ENCODE measurements around the gene ANO1. TPM values are rescaled to one million over a fixed set of nuclear protein-coding genes. Genes with fewer than 3 reads are reported as not detected.

ANO1 gene
- total and polyA plus RNA-seq, 11 donors: 4.2 to 17.8 (median 9.4) TPM

DNA sequence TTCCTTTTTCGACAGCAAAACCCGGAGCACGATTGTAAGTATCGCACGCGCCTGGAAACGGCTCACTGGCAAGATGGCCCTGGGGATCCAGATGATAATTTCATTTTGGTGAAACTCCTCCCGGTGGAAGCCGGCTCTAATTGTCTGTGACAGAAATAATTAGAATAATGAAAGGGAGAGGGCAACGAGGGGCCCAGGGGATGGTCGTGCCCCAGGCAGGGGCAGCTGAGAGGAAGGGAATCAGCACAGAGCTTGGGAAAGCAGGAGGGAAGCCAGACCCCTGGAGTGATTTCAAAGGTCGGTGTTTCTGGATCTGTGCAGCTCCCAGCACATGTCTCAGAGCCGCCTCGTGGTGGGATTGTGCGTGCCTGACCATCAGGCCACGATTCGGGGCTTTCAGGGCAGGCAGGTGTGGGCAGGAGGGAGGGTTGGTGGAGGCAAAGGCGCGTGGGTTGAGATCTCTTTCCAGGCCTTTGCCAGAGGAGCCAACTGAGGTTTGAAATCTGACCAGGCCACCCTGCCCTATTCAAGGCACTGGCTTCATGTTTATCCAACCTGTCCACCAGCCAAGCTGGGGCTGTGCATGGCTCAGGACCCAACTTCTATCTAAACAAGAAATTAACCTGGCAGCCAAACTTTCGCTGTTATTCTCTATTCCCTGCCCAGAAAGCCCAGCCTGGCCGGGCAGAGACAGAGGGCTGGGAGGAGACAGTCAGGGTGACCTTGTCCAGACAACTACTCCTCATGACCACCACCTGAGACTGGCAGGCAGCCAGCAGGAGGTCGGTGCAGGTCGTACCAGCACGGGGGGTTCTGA lies 27.8 kb downstream of the ANO1 start:
- Histone ChIP-seq H3K9me3 (no peaks in the 10 kb centered on the region), H3K4me3 (no peak overlapping the region), H3K4me1 (peaks cover 0 to 12% (median 2%) of the 10 kb centered on the region in 12 donors), H3K36me3 (peaks cover 0 to 23% (median 0%) of the 10 kb centered on the region in 9 donors), H3K27me3 (no peaks in the 10 kb centered on the region), H3K27ac (peak overlapping the region in 3 of 12 donors; percentile 20 to 74 (median 31))
- intact Hi-C loops (cut with DNase I): no loop called here
- DNase-seq: peak in 1 of 5 donors; percentile 35
- ATAC-seq: no peak
- TF ChIP-seq POLR2A (IDR thresholded peaks at IDR 0.05) (no peak), CTCF (IDR thresholded peaks at IDR 0.05) (no peak)
- WGBS, 4 donors: 77 to 86% (median 78%) methylated on average over 21 to 24 of the region's 24 CpGs

DNA sequence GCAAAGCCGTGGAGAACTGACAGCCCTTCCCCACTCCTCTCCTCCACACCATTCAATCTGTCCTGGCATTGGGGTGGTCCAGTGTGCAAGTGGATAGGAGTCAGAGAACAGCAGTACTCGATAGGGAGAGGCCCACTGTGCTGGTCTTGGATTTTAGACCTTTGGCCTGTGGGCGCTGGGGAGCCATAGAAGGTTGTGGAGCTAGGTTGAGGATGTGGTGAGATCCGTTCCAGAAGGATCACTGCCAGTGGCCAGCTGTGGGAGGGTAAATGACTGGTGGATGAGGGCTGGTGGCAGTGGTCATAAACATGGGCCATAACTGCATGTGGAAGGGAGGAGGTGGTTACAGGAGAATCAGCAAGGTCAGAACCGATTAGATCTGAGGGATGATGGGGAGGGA lies 28.6 kb downstream of the ANO1 start:
- TF ChIP-seq CTCF (IDR thresholded peaks at IDR 0.05) (no peak), POLR2A (IDR thresholded peaks at IDR 0.05) (no peak)

DNA sequence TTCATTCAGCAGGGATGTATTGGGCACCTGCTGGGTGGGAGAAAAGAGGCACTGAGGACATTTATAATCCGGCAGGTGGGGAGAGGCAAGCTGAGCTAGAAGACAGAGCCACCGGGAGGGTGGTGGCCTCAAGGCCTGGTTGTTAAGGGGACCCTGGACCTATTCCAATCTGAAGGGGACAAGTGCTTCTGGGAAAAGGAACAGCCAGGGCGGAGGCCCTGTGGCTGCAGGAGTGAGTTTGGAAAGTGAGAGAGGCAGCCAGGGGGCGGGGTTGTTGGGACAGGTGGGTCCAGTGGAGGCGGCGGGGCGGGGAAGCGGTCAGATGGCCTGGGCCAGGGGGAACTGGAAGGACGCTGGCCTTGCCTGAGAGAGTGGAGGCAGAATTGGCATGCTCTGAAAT lies 29.1 kb downstream of the ANO1 start:
- 66 to 91% (median 82%) methylated on average over 7 to 9 of the region's 9 CpGs for WGBS, 4 donors
- Histone ChIP-seq H3K36me3 (peaks cover 0 to 22% (median 0%) of the 10 kb centered on the region in 9 donors), H3K27me3 (no peaks in the 10 kb centered on the region), H3K9me3 (no peaks in the 10 kb centered on the region), H3K4me3 (no peak overlapping the region), H3K27ac (peak overlapping the region in 2 of 12 donors; percentile 45 to 74), H3K4me1 (peaks cover 0 to 24% (median 11%) of the 10 kb centered on the region in 12 donors)
- DNase-seq: no peak
- no peak for ATAC-seq
- intact Hi-C loops (cut with DNase I): no loop called here
- TF ChIP-seq CTCF (IDR thresholded peaks at IDR 0.05): no peak
- no peak for TF ChIP-seq POLR2A (IDR thresholded peaks at IDR 0.05)

More for the DNA sequence above, 28.6 kb downstream of the ANO1 start:
- Histone ChIP-seq H3K9me3 (no peaks in the 10 kb centered on the region), H3K27me3 (no peaks in the 10 kb centered on the region), H3K36me3 (peaks cover 0 to 23% (median 0%) of the 10 kb centered on the region in 9 donors), H3K4me3 (no peak overlapping the region), H3K4me1 (peaks cover 0 to 20% (median 7%) of the 10 kb centered on the region in 12 donors), H3K27ac (peak overlapping the region in 2 of 12 donors; percentile 31 to 74)
- ATAC-seq (no peak), DNase-seq (no peak)
- WGBS, 4 donors: 86 to 94% (median 90%) methylated on average over 5 of the region's 5 CpGs
- intact Hi-C loops (cut with DNase I): no loop called here

DNA sequence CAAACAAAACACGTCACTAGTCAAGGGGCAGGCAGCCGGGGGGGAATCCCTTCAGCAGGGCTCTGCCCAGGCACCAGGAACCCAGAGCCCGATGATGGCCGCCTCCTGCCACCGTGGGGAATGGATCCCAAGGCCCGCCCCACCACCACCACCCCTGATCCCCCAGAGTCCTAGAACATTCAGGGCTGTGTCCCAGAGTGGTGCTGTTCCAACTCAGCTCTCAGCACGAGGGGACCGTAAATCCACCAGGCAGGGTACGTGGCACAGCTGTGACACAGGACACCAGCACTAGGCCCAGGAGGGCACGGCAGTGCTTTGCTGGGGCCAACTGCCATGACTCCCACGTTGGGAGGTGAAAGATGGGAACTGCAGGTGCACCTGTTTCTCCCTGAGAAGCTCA lies 29.6 kb downstream of the ANO1 start:
- no peak for DNase-seq
- 80 to 84% (median 81%) methylated on average over 5 to 11 of the region's 11 CpGs; no CpG with 5 or more reads in 1 of the 4 donors for WGBS, 4 donors

More for the DNA sequence above, 29.6 kb downstream of the ANO1 start:
- Histone ChIP-seq H3K9me3 (no peaks in the 10 kb centered on the region), H3K4me1 (peaks cover 0 to 30% (median 14%) of the 10 kb centered on the region in 12 donors), H3K27ac (peak overlapping the region in 3 of 12 donors; percentile 45 to 74 (median 48)), H3K4me3 (no peak overlapping the region), H3K27me3 (no peaks in the 10 kb centered on the region), H3K36me3 (peaks cover 0 to 19% (median 0%) of the 10 kb centered on the region in 9 donors)
- no peak for TF ChIP-seq CTCF (IDR thresholded peaks at IDR 0.05)
- no peak for TF ChIP-seq POLR2A (IDR thresholded peaks at IDR 0.05)
- intact Hi-C loops (cut with DNase I): no loop called here
- no peak for ATAC-seq
